ENCODE measurements around the gene MTHFD1L.

- TF ChIP-seq CTCF (IDR thresholded peaks at IDR 0.05) (no peak), EZH2phosphoT487 (IDR thresholded peaks at IDR 0.05) (no peak), EZH2 (IDR thresholded peaks at IDR 0.05) (no peak)
These were observed 68.9 kb downstream of the MTHFD1L start for GRCh38 chr6:150934380-150934779.
